NK-92 treated with Interleukin-12 subunit alpha and Interleukin-12 subunit beta, amount 100 ng/mL, for 24 hours (cell line): ENCODE data around the gene CBX8.

Experiments used
- DNase-seq: peaks from one replicate; lab custom pipeline; 2025; lab: John Stamatoyannopoulos, UW

The CBX8 gene

DNA sequence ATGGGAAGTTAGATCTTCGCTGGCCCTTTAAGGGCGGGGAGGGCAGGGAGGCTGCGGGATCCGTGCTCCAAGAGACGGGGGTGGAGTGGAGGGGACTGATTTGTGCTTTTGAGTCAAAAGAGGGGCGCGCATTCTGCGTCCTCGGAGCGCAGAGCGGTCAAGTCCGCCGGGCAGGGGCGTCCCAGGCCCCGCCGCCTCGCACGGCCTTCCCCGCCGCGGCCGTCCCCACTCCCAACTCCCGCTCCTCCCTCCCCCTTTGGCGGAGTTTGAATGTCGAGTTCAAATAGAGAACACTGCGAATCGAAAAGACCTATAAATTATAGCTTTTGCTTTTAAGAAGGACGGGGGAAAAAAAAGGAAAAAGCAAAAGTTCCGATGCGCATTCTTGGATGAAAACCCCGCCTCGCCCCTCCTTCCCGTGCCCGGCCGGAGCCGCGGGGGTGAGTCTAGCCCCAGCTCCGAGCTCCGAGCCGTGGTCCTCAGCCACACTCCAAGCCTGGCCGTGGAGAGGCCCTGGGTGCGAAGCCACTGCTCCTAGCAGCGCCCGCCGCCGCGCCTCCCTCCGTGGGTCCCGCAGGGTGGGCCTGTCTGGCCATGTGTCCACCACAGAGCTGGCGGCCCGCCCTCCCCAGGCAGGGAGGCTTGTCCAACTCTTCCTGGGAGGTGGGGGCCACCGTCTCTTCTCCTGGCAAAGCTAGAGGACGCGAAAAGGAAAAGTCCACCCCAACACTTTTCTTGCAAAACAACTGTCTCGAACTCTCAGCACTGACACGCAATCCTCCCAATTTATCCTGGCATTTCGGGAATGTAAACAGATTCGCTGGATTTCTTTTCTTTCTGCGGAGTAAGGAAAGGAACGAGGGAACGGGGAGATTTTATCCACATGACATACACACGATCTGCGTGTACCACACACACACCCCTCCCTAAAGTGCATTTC, 3.6 kb downstream of the CBX8 start:
- no peak for DNase-seq

DNA sequence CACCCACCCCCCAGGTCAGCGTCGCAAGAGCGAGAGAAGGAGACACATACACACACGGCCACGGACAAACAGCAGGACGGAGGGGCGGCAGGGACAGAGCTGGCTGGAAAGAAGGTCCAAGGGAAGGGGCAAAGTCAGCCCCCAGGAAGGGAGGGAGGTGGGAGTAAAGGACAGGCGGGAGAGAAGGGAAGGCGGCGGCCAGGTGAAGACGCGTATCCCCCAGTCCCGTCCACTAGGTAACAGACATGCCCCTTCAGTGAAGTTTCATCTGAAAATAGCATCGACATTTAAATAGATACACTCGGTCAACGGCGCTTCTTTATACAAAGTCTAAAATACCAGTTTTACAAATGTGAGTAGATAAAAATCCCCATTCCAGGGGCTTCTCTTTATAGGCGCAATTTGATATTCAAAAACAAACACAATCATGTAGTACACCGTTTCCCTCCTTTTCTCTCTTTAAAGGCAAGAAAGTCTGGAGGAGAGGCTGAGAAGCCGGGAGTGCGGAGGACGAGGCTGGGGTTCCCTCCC, 4.5 kb downstream of the CBX8 start:
- no peak for DNase-seq

DNA sequence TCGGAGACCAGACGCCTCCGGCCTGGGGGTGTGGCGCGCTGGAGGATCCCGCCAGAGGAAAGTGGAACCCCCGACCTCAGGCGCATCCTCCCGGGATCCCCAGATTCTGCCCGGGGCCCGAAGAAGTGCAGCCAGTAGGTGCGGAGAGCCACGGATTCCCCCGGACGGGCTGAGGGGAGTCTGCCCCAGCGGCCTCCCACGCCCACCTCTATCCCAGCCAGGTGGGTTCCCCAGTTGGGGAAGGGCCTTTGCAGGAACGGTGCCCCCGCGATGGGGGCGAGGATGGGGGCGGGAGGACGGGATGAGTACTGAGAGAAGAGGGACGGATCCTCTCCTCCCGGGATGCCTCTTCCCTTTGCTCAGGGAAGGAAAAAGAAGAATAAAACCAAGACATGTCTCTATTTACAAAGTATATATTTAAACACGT, 5.1 kb downstream of the CBX8 start:
- no peak for DNase-seq

DNA sequence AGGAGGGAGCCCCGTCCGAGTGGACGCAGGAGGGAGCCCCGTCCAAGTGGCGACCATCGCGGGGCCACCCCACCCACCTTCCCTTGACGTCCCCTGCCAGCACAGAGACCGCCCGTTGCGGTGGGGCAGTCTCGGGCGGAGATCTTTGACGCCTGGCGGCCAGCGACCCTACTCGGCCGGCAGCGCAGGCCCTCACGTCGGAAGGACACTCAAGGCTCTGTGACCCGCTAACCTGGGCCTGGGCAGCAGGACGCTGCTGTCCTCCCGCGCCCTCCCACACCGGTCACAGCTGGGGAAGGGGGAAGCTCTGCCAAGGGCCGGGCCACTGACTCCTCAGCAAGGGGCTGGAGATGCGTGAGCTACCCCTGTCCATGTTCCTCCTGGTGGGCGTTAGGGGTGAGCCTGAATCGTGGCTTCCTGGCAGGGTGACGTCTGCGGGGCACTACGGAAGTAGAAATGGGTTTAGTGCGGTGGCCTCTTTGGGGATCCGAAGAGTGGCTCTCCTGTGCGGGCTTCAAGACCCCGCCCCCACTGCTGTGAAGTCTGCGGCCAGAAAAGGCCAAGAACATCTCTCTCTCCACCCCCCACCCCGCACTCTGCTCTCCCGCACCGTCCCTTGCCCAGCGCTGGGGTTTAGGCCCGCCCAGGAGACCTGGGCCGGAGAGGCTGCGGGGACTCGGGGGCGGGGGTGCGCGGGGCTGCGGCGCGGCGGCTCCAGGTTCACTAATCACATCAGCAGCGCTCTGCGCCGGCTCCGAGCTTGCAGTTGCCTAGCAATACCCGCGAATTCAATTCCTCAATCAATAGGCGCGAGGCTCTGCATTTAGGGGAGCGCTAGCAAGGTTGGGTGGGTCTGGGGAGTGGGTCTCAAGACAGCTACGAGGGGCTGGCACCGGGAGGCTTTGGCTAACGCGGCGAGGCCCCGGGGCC, 5.8 kb downstream of the CBX8 start:
- no peak for DNase-seq

DNA sequence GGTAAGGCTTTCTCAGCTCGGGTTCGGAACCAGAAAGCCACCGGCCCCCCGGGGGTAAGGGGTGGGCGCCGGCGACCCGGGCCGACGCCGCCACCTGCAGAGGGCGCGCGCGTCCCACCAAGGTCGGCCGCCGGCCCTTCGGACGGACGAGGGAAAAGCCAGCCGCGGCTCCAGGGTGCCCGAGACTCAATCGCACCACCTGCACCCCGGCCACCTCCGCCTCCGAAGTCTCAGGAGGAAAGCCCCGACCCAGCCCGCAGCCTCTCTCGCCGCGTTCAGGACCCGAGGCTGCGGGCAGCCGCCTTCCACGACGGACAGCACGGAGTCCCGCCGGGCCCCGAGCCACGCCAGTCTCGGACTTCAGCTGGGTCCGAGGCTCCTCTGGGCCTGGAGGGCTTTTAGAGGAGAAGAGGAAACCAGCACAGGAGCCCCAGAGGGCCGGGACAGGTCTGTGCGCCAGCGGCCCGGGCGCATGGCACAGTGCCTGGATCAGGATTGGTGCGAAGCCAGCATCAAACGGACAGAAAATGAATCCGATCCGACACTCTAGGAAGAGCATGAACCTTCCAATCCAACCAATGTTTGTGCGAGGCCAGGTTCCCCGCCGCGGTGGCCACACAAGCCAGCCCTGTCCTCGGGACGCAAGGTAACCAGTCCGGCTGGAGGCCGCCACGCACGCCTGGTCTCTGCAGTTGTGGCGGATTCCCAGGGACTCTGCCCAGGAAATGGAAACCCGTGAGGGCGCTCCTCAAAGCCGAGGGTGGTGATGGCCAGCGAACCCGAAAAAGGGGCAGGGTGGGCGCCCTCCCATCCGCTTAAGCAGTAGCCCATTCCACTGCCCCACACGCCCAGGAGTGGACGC, 6.7 kb downstream of the CBX8 start:
- no peak for DNase-seq

DNA sequence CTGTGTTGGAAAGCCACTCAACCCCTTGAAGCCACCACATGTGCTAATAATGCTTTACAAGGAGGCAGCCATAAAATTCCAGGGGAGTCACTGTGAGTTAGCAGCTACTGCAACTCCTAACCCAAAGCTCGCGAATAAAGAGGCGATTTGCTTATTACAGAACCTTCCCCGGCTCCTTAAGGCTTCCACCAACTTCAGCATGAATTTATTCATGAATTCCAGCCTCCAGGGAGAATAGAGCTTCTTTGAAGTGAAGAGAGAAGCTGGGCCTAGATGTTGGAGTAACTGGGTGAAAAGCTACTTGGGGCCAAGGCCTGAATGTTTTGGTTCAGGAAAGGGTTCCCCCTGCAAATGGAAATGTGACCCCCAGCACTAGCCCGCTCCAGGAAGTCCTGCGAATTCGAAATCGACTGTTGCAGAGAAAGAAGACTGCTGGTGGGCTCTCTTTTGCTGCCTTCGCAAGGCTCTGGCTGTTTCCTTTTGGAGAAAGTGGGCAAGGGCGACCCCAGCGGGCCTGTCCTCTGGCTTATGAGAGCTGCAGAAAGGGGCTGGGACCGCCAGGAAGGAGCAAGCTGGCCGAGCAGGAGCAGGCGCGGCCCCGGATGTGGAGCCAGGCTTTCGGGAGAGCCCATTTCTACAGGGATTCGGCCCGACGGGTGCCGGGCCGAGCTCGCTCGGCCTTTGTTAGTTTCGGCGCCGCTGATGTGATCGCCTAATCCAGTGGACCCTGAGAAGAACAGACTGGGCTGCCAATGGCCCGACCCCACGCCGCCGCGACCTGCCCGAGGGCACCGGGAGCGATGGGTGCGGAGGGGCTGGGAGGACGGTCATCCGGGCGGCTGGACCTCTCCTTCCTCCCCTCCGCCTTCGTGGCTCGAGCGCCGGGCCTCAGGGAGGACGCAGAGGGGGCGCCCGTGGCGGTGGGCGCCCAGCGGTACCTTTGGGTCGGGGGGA, 7.6 kb downstream of the CBX8 start:
- no peak for DNase-seq

DNA sequence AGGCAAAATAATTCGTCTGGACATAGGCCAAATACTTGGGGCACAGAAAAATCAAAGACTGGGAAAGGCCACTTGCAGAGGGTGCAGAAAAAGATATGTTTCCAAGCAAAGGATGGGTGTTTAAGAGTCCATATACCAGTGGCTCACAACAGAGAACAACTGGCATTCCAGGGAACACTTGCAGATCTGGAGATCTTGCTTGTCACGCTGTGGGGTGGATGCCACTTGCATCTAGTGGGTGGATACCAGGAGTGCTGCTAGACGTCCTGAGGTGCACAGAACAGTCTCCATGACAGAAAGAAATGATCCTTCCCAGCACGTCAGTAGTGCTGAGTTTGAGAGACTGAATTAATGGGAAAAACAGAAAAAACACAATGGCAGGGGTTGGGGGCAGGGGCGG, 8.4 kb downstream of the CBX8 start:
- no peak for DNase-seq

DNA sequence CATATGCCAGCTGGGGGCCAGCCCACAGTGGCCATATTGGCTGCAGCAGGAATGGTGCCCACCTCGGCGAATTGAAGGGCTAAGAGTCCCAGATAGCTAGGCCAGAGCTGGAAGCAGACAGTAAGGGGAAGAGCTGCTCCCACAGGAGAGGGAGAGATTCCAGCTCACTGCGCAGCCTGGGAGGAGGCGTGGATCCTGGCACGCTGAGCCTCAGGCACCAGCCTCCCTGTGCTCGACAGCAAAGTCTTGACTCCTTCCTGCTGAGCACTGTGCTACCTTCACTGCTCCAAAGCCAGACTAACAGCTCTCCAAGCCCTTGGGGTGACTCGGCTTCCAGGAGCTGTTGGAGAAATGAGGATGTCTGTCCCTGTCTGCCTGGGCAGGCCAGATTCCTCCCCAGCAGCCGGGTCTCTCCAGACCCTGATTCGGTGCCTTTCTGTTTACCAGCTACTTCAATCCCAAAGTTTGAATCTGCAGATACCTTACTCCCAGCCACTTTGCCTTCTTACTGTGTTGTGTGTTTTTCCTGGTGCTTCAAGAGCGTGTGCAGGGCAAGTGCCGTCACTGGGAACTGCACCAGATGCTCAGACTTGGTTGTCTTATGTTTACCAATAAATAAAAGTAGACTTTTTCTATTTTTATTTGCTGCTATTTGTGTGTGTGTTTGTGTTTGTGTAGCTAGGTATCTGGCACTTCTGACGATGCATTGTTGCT, 9.8 kb downstream of the CBX8 start:
- DNase-seq, result no peak

DNA sequence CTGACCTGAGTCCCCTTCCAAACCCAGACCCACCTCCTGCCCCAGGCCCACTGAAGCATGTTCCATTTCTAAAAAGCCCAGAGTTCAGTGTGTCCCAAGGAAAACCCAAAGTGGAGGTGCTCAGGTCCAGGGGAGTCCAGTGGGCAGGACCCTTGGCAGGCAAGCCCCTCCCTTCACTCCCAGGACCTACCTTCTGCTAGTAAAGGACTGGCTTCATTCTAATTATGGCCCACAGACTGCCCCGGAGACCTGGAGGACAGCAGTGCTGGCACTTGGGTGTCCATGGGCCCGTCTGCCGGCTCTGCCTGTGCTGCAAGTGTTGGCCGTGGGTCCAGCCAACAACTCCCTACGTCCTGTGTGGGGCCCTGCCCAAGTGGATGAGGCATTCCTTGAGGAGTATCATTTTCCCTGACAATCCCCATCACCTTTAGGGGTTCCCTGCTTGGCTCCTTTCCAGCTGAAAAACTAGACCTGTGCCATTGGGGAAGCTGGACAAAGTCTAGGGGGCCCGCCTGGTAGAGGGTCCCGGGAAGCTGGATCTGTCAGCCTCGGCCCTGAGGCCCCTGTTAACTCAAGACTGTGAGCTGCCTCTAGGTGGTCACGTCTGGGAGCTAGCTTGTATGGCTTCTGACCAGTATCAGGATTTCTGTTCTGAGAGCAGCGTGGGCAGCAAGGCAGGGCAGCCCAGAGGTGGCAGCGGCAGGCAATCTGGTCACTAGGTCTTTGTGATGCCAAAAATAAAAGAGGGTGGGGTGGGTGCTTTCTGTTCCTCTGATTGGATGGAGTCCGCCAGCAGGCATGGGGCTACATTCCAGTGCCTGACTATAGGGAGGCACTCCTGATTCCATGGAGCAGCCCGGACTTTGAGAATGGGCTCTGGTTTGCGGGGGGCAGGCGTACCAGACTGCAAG, 10.7 kb downstream of the CBX8 start:
- no peak for DNase-seq

DNA sequence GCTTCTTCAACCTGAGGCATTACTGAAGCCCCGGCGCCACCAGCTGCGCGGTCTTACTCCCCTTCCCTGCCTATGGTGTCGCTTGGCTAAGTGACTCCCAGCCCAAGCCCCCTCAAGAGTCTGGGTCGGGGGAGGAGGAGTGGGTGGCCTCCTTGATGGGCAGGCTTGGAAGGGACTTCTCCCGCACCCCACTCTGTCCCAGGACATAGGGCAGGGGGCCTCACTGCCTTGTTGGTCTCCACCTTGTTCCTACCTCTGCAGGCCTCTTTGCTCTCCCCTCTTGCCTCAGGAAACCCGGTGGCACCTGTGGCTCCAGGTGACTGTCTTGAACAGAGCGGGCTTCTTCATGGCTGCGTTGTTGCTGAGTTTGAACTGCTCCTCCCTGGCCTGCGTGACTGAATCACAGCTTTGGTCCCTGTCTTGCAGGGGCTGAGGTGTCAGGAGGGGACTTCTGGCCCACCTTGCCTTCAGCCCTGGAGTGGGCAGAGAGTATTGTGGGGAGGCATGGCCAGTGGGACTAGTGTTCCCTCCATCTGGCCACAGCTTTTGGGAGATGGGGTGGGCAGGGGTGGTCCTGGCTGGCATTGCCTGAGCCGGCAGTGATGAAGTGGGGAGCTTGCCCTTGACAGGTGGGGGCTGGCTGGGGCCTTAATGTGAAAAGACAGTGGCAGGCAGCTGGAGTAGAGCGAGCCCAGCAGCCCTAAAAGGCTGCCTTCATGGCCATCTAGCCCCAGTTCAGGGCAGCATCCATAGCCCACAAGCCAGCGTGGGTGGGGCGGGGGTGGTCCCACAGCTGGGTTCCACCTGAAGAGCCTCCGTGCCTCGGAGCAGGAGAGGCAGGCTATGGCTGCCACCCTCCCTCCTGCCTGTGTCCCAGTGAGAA, 11.6 kb downstream of the CBX8 start:
- DNase-seq, result no peak

DNA sequence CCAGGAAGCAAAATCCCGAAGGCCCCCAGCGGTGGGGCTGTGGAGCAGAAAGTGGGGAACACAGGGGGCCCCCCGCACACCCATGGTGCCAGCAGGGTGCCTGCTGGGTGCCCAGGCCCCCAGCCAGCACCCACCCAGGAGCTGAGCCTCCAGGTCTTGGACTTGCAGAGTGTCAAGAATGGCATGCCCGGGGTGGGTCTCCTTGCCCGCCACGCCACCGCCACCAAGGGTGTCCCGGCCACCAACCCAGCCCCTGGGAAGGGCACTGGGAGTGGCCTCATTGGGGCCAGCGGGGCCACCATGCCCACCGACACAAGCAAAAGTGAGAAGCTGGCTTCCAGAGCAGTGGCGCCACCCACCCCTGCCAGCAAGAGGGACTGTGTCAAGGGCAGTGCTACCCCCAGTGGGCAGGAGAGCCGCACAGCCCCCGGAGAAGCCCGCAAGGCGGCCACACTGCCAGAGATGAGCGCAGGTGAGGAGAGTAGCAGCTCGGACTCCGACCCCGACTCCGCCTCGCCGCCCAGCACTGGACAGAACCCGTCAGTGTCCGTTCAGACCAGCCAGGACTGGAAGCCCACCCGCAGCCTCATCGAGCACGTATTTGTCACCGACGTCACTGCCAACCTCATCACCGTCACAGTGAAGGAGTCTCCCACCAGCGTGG, 12.4 kb downstream of the CBX8 start:
- DNase-seq, result no peak

DNA sequence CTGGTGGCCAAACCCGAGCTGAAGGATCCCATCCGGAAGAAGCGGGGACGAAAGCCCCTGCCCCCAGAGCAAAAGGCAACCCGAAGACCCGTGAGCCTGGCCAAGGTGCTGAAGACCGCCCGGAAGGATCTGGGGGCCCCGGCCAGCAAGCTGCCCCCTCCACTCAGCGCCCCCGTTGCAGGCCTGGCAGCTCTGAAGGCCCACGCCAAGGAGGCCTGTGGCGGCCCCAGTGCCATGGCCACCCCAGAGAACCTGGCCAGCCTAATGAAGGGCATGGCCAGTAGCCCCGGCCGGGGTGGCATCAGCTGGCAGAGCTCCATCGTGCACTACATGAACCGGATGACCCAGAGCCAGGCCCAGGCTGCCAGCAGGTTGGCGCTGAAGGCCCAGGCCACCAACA, 13.0 kb downstream of the CBX8 start:
- no peak for DNase-seq

DNA sequence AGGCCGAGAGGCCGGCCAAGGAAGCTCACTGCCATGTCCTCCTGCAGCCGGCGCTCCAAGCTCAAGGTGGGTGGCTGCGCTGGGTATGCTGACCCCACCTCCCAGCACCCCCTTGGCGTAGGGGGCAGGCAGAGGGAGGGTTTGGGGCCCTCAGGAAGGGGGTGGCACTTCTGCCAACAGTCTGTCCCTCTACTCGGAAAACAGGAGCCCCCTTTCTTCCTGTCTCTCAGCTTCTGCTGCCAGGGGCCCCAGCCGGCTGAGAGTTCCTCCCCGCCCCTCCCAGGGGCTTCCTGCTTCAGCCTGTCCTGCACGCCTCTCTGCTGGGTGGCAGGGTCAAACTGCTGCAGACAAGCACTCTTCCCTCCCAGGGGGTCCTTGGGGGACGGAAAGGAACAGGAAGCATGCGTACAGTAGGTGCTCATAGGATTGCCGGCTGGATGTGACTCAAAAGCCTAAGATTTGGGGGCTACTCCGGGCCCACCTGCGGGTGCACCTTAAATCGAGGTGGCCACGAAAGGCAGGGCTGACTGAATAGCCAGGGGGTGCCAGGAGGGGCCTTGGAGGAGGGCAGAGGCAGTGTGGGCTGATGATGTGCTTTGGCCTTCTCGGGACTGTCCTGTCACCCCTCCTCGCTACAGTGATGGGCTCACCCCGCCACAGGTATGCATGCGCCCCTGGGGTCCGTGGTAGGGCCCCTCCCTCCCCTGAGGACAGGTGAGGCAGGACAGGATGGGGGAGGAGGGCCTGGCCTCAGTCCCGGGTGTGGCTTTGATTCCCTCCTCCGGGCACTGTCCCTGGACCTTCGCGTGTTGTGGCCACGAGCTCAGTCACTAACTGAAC, 14.9 kb downstream of the CBX8 start:
- DNase-seq, result no peak

DNA sequence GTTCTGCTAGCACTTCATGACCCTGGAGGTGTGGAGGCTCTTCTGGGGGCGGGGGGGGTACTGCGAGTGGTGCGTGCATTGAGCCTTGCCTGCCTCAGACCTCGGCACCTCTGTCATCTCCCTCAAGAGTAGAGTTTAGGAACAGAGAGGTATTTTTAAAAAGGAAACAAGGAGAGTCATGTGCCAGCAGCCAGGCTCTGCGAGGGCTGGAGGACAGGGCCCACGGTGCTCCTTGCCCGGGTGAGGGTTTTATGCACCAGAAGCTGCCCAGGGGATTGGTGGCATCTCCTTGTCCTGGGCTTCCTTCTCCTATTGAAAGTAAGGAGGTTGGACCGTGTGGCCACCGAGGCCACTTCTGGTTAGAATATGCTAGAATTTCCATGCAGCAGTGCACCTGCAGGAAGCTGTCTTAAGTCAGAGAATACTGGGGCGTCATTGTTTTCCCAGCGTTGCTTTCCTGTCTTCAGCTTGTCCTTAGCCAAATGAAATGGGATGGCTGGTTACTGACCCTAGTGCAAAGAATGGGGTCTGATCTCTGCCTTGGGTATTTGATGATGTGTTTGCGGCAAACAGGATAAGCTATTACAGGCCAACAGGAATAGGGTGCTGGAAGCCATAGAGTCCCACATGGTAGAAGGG, 15.7 kb downstream of the CBX8 start:
- no peak for DNase-seq

DNA sequence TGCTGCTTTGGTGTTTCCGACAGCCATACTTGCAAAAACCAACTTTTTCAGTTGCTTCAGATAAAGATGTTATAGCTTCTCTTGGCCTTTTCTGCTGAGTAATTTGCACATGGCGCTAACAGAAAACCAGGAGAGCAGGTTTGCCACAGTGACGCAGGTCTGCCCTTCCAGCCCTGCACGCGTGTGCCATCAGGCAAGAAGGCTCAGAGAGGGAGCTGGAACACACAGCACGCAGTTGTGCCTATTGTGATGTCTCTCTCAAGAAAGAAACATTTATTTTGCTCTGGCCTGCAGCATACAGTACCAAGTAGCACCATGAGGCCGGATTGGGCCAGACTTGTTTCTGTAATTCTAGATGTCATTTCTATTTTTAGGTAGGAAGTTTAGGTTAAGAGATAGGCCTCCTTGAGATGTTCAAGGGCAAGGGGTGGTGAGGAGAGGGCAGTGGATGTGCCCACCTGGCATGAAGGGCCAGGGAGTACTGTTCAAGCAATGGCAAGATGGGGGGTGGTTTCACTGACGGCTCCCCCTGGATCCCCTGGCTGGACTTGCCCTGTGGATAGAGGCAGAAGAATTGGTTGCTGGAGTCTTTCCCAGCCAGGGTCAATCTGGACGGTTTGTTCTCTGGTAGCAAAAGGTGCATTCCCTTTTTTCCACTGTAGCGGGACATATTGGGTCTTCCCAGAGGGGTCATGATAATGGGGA, 17.1 kb downstream of the CBX8 start:
- no peak for DNase-seq
